GM21786 (cell line): ENCODE data around the gene PYGL.
"Not testable (repeated sequence)": the region's sequence is repeated elsewhere in the genome, so short reads cannot be mapped to it uniquely, and the experiment has no call there.

Experiments used
- ATAC-seq: cut with Tn5 transposase; IDR thresholded peaks from one replicate; pipeline ENCODE4 v1.9.1; 2021; ENCODE audit not compliant: unreplicated experiment

PYGL gene

GRCh38 chr14:50929506-50929905 lies 14.8 kb downstream of the PYGL start:
- ATAC-seq: no peak

- peak; percentile 88 for ATAC-seq
Observed at GRCh38 chr14:50928002-50928635, 16.2 kb downstream of the PYGL start.

- no peak for ATAC-seq
Observed at GRCh38 chr14:50926851-50927386, 17.4 kb downstream of the PYGL start.

DNA sequence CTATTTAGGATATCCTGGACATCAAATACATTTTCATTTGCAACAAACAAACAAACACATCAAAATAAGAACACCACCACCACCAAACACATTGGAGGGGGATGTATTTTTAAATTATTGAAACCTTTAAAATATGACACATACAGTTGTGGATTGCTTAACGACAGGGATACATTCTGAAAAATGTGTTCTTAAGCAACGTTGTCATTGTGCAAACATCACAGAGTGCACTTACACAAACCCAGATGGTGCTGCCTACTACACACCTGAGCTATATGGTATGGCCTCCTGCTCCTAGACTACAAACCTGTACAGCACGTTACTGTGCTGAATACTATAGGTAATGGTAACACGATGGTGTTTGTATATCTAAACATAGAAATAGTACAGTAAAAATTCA lies 19.4 kb downstream of the PYGL start:
- no peak for ATAC-seq

DNA sequence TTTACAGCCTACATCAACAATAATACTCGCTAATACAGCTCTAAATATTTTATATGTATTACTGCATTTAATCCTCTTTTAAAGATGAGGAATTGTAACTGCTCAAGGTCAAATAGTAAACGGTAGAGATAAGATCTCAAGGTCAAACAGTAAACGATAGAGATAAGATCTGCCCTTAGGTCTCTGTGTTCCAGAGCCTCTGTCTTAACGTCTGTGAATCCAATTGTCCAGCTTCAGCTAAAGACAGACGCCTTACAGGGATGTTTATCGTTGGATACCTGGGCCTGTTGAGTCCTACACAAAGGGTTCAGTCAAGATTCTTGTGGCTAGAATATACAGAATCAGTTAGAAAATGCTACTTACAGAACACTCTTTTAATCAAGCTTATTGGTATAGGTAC lies 20.0 kb downstream of the PYGL start:
- ATAC-seq: no peak

DNA sequence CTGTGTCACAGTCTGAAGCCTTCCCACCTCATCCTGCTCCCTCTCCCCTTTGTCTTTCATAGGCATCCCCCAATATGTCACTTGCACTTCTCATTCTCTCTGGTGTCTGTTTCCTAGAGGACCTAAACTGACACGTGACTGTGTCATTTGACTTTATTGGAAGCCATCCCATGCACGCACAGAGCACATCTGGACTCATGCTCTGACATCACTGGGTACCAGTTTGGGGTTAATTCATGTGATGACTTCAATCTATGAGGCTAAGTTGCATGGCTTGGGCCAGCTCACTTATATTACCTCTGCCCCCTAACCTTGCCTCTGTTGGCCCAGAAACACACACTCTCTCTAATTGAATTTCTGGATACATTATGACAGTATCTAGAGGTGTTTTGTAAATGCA lies 21.5 kb downstream of the PYGL start:
- no peak for ATAC-seq

DNA sequence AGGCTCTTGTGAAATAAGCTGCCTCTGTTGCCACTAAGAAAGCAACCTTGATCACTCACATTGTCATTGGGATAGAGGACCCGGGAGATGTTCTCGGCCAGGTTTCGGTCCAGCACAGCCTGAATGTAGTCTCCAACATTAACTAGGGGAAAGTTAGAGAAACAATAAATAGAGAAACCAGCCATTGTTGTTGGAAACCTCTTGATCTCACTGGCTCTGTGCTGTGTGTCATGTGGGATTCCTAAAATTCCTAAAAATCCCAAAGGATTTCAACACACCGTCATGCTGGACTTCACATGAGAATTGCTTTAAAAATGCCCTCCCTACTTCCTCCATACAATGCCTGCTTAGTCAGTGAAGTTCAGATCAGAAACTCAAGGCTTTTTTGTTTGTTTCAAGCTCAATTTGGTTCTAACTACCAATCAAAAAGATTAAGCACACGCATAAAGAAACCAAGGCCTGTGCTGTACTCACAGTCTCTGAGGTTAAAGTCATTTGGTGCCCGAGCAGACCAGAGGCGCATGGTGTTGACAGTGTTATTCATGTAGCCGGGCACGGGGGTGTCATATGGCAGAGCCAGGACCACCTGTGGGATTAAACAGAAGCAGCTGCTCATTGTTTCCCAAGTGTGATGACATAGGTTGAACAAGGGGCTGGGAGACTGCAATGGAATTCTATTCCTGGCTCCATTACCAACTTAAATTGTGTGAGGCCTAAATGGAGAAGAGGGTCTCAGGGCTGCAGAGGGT lies 23.6 kb downstream of the PYGL start:
- no peak for ATAC-seq

DNA sequence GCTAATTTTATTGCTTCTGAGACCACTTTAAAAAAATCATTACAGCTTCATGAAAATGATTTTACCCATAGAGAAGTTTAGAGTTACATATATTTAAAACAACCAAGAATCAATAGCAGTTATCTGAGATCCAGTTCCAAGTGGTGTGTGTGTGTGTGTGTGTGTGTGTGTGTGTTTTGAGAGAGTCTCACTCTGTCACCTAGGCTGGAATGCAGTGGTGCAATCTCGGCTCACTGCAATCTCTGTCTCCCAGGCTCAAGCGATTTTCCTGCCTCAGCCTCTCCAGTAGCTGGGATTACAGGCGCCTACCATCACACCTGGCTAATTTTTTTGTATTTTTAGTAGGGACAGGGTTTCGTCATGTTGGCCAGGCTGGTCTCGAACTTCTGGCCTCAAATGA lies 24.8 kb downstream of the PYGL start:
- not testable (repeated sequence) for ATAC-seq

- no peak for ATAC-seq
Observed at GRCh38 chr14:50917449-50917848, 26.8 kb downstream of the PYGL start.

DNA sequence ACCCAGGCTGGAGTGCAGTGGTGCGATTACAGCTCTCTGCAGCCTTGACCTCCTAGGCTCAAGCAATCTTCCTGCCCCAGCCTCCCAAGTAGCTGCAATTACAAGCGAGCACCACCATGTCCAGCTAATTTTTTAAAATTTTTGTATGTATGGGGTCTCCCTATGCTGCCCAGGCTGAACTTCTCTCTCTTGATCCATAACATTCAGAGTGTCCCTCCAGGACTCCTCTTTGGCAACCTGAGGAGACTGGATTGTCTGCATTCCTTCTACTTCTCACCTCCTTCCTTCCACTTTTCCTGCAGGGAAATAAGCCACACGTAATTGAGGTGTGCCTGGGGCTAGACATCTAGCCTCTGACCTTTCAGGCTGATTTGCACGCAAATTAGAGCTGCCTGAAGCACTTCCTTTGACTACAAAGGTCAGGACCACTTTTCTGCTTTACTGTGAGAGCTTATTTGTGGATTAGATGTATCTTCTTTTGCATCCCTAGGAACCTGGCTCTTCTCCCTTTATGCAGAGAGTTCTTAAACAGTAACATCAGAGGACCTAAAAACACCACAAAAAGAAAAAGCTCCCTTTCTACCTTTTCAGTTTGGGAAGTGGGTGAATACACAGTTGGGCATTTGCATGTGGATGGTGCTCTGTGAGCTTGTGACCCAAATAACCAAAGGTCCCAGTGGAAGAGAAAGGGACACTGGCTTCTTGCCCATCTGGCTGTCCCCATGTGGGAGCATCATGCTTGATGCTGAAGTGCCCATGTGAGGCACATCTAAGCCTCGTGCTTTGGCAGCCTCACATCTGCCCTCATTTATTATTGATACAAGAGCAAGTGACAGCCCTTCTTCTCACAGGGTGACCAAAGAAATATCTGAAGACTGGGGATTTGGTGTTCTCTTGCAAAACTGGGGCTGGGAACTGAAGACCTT lies 33.5 kb downstream of the PYGL start:
- ATAC-seq: no peak

DNA sequence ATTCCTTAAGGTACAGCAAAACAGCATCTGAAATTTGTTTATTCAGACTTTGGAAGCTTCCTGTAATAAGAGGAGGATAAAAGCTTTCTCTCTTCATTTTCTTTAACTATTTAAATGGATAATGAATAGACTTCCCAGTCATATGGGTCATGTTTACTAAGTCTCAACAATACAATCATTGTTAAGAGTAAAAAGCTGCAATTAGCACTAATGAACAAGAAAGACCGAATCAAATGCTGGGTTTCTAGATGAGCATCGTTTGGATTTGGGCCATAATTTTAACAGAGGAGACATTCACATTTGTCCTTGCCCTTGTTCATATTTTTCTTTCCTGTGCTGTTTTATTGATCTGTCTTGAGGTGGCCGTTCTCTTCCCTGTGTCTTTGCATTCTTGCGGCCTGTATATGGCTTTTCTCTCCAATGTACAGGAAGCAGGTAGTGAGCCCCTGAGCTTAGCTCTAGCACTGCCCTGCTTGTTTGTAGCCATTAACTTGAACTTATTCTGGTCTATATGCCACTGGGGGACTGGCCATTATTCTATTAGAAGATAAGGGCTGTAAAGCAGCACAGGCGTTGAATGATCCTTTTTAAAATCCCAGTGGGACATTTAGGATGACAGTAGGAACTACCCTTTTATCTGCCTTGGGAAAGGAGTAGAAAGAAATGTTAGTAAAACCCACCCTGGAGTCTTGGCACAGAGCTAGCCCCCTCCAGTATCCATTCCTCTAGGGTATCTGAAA lies 37.8 kb downstream of the PYGL start:
- no peak for ATAC-seq

DNA sequence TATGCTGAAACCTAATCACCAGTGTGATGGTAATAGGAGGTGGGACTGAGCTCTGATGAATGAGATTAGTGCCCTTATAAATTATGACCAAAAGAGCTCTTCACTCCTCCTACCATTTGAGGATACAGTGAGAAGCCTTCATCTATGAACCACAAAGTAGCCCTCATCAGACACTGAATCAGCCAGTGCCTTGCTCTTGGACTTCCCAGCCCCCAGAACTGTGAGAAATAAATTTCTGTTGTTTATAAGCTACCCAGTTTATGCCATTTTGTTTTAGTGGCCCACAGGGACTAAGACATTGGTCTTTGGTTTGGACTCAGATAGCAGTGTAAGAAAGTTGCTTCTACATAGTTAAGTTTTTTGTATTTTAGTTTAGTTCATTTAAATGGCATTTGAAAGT lies 39.6 kb downstream of the PYGL start:
- no peak for ATAC-seq

DNA sequence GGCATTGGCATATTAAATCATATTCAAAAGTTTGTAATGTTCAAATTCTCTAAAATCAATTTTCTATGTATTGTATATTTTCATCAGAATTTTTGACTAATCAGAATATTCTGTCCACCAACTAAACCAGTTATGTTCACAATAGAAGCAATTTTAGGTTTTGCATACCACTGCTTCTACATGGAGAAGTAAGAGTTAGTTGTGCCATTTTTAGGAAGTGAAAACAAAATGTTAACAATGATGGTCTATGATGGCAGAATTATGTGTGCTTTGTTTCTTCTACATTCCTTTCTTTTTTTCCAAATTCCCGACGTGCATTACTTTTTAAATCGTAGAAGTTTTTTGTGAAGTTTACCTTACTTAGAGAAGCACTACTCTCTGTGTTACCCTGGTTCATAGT lies 42.9 kb downstream of the PYGL start:
- no peak for ATAC-seq

DNA sequence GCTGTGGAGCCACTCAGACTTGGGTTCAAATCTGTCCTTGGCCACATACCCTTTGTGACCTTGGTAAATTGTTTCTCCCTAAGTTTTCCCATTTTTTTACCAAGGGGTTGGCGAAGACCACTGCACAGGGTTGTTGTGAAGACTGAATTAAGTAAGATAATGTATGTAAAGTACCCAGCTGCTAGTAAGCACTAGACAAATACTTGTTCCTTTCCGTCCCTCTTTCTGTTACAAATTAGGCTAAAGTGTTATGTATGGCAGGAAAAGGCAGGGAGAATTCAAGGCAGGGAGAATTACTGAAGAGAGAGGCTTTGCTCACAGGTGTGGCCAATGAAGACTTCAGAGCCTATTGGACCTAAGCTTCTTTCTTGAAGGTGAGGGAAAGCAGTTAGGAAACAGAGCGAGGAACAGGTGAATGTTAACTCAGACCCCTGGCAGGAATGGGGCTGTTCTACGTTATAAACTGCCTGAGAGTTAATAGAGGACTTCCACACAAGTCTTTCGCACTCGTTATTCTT lies 46.6 kb downstream of the PYGL start:
- no peak for ATAC-seq

GRCh38 chr14:50897005-50897404 lies 47.3 kb downstream of the PYGL start:
- ATAC-seq: not testable (repeated sequence)

DNA sequence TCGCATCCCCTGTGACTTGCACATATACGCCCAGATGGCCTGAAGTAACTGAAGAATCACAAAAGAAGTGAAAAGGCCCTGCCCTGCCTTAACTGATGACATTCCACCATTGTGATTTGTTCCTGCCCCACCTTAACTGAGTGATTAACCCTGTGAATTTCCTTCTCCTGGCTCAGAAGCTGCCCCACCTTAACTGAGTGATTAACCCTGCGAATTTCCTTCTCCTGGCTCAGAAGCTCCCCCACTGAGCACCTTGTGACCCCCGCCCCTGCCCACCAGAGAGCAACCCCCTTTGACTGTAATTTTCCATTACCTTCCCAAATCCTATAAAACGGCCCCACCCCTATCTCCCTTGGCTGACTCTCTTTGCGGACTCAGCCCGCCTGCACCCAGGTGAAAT lies 47.9 kb downstream of the PYGL start:
- ATAC-seq: not testable (repeated sequence)

DNA sequence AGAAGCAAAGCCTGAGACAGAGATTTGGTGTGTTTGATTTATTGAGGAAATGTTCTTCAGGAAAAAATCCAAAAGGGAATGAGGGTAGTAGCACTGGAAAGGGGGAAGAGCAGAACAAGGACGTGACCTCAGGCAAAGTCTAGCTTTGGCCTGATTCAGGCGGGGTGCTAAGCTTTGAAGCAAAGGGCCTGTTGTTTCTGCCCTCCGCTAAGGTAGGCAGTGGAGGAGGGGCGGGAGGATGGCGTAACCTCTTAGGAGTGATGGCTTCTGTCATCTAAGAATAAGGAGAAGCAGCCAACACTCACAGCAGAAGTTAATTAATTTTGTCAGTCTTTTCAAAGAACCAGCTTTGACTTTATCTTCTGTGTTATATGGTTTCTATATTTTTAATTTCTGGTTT lies 52.0 kb downstream of the PYGL start:
- ATAC-seq: no peak

GRCh38 chr14:50887476-50887875 lies 56.8 kb downstream of the PYGL start:
- ATAC-seq: no peak

- no peak for ATAC-seq
Observed at GRCh38 chr14:50883827-50884197, 60.5 kb downstream of the PYGL start.

DNA sequence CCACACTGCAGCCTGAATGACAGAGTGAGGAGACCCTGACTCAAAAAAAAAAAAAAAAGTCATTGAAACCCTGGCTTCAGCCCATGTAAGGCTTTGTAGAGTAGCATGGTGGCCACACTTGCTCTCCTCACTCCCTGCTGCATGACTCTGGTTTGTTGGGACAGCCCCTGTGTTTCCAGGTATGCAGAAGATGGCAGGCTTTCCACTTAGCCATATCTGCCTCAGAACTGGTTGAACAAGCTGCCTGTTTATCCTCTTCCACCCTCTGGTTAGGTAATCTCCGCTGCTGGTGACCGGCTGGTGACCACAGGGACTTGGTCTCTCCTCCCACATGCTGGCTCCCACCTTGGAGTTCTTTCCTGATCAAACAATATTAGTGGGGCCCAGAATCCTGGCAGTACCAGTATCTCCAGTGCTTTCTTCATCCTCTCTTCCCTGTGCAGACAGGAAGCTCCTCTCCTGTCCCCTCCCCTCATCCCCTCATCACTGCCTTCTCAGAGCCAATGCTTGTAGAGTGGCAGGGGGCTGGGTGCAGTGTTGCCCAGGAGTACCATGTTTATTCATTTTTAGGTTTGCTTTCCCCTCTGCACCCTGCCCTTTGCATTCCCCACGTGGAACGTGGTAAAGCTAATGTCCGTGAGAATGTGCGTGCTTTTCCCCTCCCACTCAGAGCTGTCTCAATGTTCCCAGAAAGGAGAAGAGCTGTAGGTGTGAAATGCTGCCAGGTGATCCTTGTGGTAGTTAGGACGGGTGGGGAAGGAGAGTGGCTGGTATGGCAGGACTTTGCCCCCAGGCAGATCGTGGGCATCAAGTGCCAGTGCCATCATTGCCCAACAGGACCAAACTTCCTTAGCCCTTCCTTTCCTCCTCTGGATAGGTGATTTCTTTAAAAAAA lies 61.1 kb downstream of the PYGL start:
- ATAC-seq: no peak
